SK-N-SH treated with all-trans-retinoic acid at 6 μM for 48 hours (cell line): Measurements from ENCODE around the gene STEAP4.

ENCODE experiments used
- ATAC-seq: fragments of 200-7000 bp; cut with Tn5 transposase; 3 replicates; pipeline ENCODE4 v1.9.1; 2020; ENCODE audit warnings: mild to moderate bottlenecking, moderate library complexity
- BACH2 ChIP-seq: fragments of 250-450 bp; sonication (Bioruptor Pico); IDR thresholded peaks from 2 replicates; pipeline ENCODE4 v1.9.0; 2021; ENCODE audit warnings: mild to moderate bottlenecking, borderline replicate concordance
- CREB5 ChIP-seq: fragments of 250-450 bp; sonication (Bioruptor Pico); IDR thresholded peaks from 2 replicates; pipeline ENCODE4 v1.5.1; 2020; ENCODE audit warnings: low read depth, mild to moderate bottlenecking, moderate library complexity
- CSDC2 ChIP-seq: fragments of 250-450 bp; sonication (Bioruptor Pico); IDR thresholded peaks from 2 replicates; pipeline ENCODE4 v1.5.0; 2020; ENCODE audit warnings: mild to moderate bottlenecking, moderate library complexity
- CSRNP3 ChIP-seq: fragments of 250-450 bp; sonication (Bioruptor Pico); IDR thresholded peaks from 2 replicates; pipeline ENCODE4 v1.5.1; 2021; ENCODE audit warnings: mild to moderate bottlenecking, moderate library complexity
- GLIS3 ChIP-seq: fragments of 250-450 bp; sonication (Bioruptor Pico); IDR thresholded peaks from 2 replicates; pipeline ENCODE4 v1.5.0; 2020; ENCODE audit warnings: mild to moderate bottlenecking, moderate library complexity
- ISL1 ChIP-seq: fragments of 250-450 bp; sonication (Bioruptor Pico); IDR thresholded peaks from 2 replicates; pipeline ENCODE4 v2.1.2; 2022; ENCODE audit warnings: mild to moderate bottlenecking, moderate library complexity
- OSR1 ChIP-seq: fragments of 250-450 bp; sonication (Bioruptor Pico); IDR thresholded peaks from 2 replicates; pipeline ENCODE4 v1.8.0; 2022; ENCODE audit warnings: moderate library complexity, mild to moderate bottlenecking, inconsistent platforms
- PATZ1 ChIP-seq: fragments of 250-450 bp; sonication (Bioruptor Pico); IDR thresholded peaks from 2 replicates; pipeline ENCODE4 v1.8.0; 2020; ENCODE audit warnings: mild to moderate bottlenecking, moderate library complexity, borderline replicate concordance
- POU6F1 ChIP-seq: fragments of 250-450 bp; sonication (Bioruptor Pico); IDR thresholded peaks from 2 replicates; pipeline ENCODE4 v1.8.0; 2021; ENCODE audit warnings: low read depth, mild to moderate bottlenecking, moderate library complexity, borderline replicate concordance
- PPARA ChIP-seq: fragments of 250-450 bp; sonication (Bioruptor Pico); IDR thresholded peaks from 2 replicates; pipeline ENCODE4 v1.5.0; 2020; ENCODE audit warnings: mild to moderate bottlenecking, borderline replicate concordance
- RARB ChIP-seq: fragments of 250-450 bp; sonication (Bioruptor Pico); IDR thresholded peaks from 2 replicates; pipeline ENCODE4 v1.8.0; 2021; ENCODE audit warnings: mild to moderate bottlenecking, moderate library complexity
- SNAI2 ChIP-seq: fragments of 250-450 bp; sonication (Bioruptor Pico); IDR thresholded peaks from 2 replicates; pipeline ENCODE4 v1.5.0; 2020; ENCODE audit warnings: mild to moderate bottlenecking, moderate library complexity
- TCF4 ChIP-seq: fragments of 250-450 bp; sonication (Bioruptor Pico); IDR thresholded peaks from 2 replicates; pipeline ENCODE4 v1.8.0; 2021; ENCODE audit warnings: mild to moderate bottlenecking, moderate library complexity, borderline replicate concordance
- TOX ChIP-seq: fragments of 250-450 bp; sonication (Bioruptor Pico); IDR thresholded peaks from 2 replicates; pipeline ENCODE4 v1.8.0; 2021; ENCODE audit warnings: mild to moderate bottlenecking, moderate library complexity, borderline replicate concordance
- TSHZ2 ChIP-seq: fragments of 250-450 bp; sonication (Bioruptor Pico); IDR thresholded peaks from 2 replicates; pipeline ENCODE4 v1.5.0; 2020; ENCODE audit warnings: mild to moderate bottlenecking, moderate library complexity
- ZFP3 ChIP-seq: fragments of 250-450 bp; sonication (Bioruptor Pico); IDR thresholded peaks from 2 replicates; pipeline ENCODE4 v1.5.0; 2020; ENCODE audit warnings: mild to moderate bottlenecking, moderate library complexity
- ZFP30 ChIP-seq: fragments of 450-650 bp; formaldehyde crosslinking; IDR thresholded peaks from 2 replicates; pipeline ENCODE4 v1.5.0; 2022; ENCODE audit warnings: mild to moderate bottlenecking, moderate library complexity
- ZNF70 ChIP-seq: fragments of 450-650 bp; formaldehyde crosslinking; IDR thresholded peaks from 2 replicates; pipeline ENCODE4 v1.5.0; 2020; ENCODE audit warnings: mild to moderate bottlenecking, moderate library complexity
- ZNF8 ChIP-seq: fragments of 450-650 bp; formaldehyde crosslinking; IDR thresholded peaks from 2 replicates; pipeline ENCODE4 v1.5.0; 2020; ENCODE audit warnings: mild to moderate bottlenecking, moderate library complexity

The STEAP4 gene

GRCh38 chr7:88279323-88279722 is 27.4 kb downstream of the STEAP4 start:
- no peak for ATAC-seq
- no peak for TF ChIP-seq BACH2 (CRISPR knock-in tag)
- TF ChIP-seq ZFP30: no peak
- no peak for TF ChIP-seq ISL1 (CRISPR knock-in tag)
- TF ChIP-seq CREB5: no peak
- no peak for TF ChIP-seq ZNF70 (CRISPR knock-in tag)
- no peak for TF ChIP-seq CSDC2 (CRISPR knock-in tag)
- no peak for TF ChIP-seq SNAI2
- no peak for TF ChIP-seq OSR1
- no peak for TF ChIP-seq POU6F1 (CRISPR knock-in tag)
- no peak for TF ChIP-seq TOX
- TF ChIP-seq CSRNP3: no peak
- TF ChIP-seq ZFP3 (CRISPR knock-in tag): no peak
- no peak for TF ChIP-seq GLIS3 (CRISPR knock-in tag)
- no peak for TF ChIP-seq TCF4 (CRISPR knock-in tag)
- TF ChIP-seq TSHZ2: no peak

- no peak for ATAC-seq
- no peak for TF ChIP-seq RARB
- no peak for TF ChIP-seq PATZ1
- no peak for TF ChIP-seq CSRNP3
- TF ChIP-seq ISL1 (CRISPR knock-in tag): no peak
- TF ChIP-seq ZNF8 (CRISPR knock-in tag): no peak
- TF ChIP-seq PPARA (CRISPR knock-in tag): no peak
- TF ChIP-seq TSHZ2: no peak
- TF ChIP-seq CSDC2 (CRISPR knock-in tag): no peak
Observed at GRCh38 chr7:88278881-88279280, 27.8 kb downstream of the STEAP4 start.
